Cardiac septum (tissue), 1 donor: ENCODE data around the gene PLEKHM3. TPM values are rescaled to one million over a fixed set of nuclear protein-coding genes. Genes with fewer than 3 reads are reported as not detected.

Experiments used
- DNase-seq: peaks from one replicate; pipeline ENCODE4 v3.0.0-alpha.2; 2020; ENCODE audit warnings: low spot score
- intact Hi-C: fragments of 100-400 bp; cut with DNase I; formaldehyde crosslinking; loops from one replicate; pipeline ENCODE4 v1.14.0; 2022
- total RNA-seq: library from RNA; stranded (reverse); fragmentation: NEBNext Ultra II Directional; extraction: Animal tissue kit (Norgen Biotek cat#: 25700); gene quantifications from one replicate; pipeline ENCODE4 v1.2.1, GENCODE V29; 2021
- donor health status: DM: no; HTN: no; CAD: no.

The PLEKHM3 gene
- total RNA-seq, 1 donor from 2014 or later: 12.0 TPM

DNA sequence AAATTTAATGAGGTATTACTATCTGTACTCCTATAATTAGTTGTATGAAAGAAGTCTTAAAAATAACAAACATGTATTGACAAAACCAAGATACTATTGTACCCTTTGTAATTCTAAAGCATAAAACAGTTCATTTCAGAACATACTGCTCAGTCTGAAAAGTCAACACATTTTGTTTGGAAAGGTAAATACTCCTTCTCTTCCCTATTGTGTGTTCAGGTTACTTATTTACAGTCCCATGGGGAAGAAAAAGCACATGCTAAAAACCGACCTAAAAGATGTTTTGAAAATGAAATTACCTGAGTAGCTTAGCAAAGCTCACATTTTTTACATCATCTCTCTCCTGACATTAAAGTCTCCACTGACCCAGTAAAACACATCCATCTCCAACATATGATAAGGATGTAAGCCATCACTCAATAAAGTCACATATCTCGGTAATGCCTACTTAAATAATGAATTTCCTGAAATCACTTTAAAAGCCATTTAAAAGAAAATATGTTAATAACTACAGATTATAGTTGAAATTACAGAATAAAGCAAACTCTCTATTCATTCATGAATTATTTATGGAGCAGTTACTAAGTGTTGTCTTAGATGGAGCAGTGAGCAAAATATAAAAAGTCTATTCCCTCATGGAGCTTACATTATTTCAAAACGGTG lies 180.0 kb downstream of the PLEKHM3 start:
- no peak for DNase-seq
- intact Hi-C loops: no loop called here

DNA sequence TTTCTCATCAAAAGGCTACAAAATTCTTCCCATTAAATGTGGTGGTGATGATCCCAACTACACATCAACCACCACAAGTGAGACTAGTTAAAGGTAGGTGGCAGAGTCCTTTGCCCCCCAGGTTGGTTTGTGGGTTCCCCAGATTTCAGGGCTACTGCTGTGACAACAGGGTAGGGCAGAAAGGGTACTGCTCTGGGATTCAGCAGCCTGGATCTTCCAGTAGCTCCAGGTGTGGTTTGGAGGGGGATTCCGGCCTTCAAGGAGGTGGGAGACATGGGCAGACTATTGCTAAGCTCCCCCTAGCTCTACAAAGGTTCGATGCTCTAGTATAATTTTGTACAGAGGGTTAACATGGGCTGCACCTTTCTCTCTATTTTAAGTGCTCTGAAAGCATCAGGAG lies 180.7 kb downstream of the PLEKHM3 start:
- intact Hi-C loops: no loop called here
- DNase-seq: no peak

DNA sequence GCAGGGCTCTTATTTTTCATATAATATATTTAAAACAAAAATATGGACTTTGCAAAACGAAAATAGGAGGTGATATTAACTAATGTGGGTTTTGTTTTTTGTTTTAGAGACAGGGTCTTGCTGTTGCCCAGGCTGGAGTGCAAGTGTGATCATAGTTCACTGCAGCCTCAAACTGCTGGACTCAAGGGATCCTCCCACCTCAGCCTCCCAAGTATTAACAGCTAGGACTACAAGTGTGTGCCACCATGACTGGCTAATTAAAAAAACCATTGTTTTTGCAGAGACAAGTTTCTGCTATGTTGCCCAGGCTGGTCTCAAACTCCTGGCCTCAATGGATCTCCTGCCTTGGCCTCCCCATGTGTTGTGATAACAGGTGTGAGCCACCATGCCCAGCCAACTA lies 185.2 kb downstream of the PLEKHM3 start:
- intact Hi-C loops: no loop called here
- DNase-seq: no peak

DNA sequence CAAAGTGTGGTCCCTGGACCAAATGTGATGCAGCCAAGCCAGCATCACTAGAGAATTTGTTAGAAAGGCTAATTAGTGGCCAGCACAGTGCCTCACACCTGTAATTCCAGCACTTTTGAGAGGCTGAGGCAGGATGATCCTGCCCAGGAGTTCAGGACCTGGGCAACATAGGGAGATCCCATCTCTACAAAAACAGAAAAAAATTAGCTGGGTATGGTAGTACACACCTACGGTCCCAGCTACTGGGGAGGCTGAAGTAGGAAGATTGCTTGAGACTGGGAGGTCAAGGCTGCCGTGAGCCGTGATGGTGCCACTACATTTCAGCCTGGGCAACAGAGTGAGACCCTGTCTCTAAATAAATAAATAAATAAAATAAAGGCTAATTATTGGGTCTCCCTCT lies 185.8 kb downstream of the PLEKHM3 start:
- intact Hi-C loops: loop anchor here (5.0 kb wide), 1 partner anchor 72 kb away; the partner anchor contains the start of gene FZD5

DNA sequence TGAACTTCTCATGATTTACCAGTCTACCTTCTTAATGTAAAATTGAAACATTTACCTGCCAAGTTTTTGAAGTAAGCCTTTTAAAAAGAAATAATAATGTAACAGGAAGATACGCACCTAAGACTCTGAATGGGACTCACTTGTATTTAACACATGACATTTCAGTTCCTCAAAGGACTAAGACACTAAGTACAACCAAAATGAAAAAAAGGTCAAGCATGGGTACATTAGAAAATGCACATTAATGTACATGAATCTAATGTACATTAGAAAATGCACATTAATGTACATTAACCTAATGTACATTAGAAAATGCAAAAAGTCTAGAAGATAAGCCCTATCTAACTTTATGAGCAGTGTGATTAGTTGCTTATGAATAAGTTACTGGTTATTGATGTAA lies 186.3 kb downstream of the PLEKHM3 start:
- DNase-seq: no peak
- intact Hi-C loops: loop anchor here (5.0 kb wide), 1 partner anchor 72 kb away; the partner anchor contains the start of gene FZD5

More for the DNA sequence above, 185.8 kb downstream of the PLEKHM3 start:
- DNase-seq: no peak

DNA sequence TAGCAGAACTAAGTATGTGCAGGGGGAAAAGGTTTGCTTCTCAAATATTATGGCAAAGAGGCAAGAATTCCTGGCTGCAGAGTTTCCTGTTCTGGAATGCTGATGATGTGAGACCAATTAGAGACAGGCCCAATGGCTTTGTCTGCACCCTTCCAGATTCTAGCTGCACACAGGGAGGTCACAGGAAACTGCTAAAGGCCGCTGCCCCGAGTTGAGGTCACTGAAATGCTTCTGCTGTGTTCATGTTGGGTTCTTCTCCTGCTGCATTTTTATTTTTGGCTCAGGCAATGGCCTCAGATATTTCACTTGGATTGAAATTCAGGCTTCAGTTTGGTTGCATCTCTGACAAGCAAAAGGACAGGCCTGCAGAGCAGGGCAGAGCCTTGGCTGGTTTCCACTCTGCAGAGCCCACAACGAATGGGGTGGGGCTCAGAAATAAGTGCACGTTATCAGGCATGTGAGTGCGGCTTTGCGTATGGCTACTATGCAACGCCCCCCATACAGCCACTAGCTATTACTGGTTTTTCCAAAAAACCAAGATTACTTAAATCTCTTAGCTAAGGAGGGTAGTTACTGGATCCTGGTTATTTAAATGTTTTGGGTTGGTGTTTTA lies 188.7 kb downstream of the PLEKHM3 start:
- intact Hi-C loops: loop anchor here (5.0 kb wide), 1 partner anchor 69 kb away; the partner anchor contains the start of gene FZD5
- no peak for DNase-seq

DNA sequence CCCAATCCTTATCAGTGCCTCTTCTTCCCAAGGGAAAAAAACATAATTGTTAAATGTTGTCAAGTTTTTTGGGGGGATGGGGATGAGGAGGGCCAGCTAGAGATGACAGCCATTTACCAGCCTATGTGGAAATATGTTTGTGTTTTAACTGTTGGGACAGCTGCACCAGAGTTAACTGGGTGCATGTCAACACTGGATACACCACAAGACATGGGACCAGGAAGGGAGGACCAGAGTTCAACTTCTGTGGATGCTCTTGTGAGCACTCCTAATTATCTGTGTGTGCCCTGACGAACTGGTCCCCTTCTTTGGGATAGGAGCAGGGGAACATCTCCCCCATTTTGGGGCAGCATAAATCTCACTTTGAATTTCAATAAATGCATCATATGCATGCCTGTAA lies 189.5 kb downstream of the PLEKHM3 start:
- intact Hi-C loops: loop anchor here (5.0 kb wide), 1 partner anchor 69 kb away; the partner anchor contains the start of gene FZD5
- DNase-seq: no peak

DNA sequence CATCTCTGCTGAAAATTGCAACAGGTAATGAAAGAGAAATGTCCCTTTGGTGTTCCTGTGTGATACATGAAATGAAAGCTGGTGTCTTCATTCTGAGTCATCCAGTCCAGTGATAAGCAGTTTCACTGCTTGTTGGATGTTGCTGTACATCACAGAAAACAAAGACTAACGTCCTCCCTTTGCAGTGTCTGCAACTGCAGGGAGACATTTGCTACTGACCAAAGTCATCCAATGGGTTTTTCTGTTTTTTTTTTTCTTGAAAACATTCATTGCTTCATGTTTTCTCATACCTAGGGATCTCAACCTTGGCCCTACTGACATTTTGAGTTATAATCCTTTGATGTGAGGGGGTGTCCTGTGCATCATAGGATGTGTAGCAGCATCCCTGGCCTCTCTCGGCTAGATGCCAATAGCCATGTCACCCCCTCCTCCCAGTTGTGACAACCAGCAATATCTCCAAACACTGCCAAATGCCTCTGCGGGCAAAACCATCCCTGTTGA lies 192.0 kb downstream of the PLEKHM3 start:
- intact Hi-C loops: no loop called here
- DNase-seq: no peak

DNA sequence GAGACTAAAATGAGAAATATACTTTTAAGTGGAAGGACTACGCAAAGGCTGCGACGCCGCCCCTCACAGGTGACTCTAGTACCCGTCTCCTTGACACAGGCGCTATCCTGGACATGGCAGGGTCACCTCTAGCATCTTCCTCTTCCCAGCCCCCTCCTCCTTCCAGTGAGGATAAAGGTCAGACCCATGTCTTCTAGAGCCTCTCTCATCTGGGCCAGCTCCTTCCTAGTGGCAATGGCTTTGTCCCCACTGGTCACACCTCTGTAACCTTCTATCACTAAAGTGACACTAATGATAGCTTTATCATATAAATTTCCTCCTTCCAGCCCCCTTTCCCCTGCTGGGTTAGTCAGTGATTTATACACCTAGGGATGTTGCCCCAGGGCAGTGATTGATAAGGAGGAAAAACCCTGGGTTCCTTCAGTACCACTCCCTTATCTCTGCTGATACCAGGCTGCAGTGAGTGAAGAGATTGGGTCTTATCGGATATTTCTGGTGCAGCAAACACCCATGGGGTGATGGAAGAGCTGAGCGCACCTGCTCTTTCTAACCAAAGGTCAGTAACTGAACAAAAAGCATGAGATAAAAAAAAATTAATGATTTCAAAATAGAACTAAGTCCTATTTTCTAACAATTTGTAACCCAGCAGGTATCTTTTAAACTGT lies 193.6 kb downstream of the PLEKHM3 start:
- DNase-seq: no peak
- intact Hi-C loops: no loop called here

DNA sequence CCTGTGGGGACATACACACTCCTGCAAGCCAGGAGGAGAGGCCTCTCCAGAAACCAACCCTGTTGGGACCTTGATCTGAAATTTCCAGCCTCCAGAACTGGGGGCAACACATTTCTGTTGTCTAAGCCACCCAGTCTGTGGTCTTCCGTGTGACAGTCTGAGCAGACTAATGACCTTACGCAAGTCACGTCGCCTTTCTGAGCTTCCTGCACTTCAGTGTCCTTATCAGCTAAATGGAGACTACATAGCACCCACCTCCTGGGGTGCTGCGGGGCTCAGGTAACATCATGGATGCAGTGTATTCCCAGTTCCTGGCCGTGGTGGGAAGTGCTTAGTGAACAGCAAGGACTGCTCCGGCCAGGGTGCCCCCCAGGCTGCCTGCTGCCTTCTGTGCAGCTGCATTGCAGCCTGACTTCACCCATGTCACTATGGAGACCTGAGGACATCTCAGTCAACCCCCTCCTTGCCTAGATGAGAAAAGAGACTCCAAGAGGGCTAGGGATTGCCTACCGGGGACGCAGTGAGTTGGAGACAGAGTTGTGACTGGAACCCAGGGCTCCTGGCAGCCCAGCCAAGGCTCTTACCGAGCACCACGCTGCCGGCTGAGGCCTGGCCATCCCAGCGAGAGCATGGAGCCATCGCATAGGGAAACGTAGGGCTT lies 194.4 kb downstream of the PLEKHM3 start:
- intact Hi-C loops: no loop called here

DNA sequence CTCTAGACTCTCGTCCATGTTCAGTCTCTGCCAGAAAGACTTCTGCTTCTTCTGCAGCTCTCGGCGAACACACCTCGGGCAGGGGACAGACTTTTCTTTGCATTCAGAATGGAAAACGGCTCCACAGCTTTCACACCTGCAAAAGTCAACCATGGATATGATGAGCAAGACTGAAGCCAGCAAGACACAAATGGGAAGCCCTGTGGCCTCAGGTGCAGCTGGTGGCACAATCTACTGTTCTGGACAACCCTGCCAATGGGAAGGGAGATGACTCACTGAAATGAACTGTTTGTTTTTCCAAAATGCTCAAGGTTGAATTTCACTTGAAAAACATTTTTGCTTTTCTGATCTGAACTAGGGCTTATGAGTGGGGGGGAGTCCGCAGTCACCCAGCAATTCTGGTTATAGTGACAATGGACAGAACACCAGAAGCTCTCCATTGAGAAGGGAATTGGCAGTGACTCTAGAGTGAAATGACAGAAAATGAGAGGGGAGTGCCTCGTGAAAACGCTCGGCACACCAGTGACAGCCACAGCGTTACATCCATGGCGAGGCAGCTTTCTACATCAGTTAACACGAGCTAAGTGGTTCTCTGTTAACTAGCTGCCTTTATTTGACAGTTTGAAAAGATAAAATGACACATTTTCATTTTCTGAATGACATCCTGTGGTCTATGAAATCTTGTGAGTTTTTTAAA lies 196.8 kb downstream of the PLEKHM3 start:
- intact Hi-C loops: no loop called here
- DNase-seq: no peak

More for the DNA sequence above, 194.4 kb downstream of the PLEKHM3 start:
- DNase-seq: no peak

DNA sequence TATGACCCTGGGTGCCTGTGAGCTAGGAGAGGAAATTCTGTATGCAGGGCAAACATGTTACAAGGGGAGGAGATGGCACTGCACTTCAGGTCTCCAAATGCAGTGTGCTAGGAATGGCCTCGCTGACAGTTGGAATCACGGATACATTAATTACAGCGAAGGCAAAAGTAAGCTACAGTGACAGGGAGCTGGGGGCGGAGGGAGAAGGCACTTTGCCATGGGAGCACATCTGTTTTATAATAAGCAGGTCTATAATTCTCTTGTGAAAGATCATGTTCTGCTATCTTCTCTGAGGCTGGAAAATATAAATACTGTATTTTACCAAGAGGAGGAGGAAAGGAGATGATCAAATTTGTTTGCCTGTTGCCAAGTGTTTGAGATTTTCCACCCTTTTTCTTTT lies 199.3 kb downstream of the PLEKHM3 start:
- no peak for DNase-seq

DNA sequence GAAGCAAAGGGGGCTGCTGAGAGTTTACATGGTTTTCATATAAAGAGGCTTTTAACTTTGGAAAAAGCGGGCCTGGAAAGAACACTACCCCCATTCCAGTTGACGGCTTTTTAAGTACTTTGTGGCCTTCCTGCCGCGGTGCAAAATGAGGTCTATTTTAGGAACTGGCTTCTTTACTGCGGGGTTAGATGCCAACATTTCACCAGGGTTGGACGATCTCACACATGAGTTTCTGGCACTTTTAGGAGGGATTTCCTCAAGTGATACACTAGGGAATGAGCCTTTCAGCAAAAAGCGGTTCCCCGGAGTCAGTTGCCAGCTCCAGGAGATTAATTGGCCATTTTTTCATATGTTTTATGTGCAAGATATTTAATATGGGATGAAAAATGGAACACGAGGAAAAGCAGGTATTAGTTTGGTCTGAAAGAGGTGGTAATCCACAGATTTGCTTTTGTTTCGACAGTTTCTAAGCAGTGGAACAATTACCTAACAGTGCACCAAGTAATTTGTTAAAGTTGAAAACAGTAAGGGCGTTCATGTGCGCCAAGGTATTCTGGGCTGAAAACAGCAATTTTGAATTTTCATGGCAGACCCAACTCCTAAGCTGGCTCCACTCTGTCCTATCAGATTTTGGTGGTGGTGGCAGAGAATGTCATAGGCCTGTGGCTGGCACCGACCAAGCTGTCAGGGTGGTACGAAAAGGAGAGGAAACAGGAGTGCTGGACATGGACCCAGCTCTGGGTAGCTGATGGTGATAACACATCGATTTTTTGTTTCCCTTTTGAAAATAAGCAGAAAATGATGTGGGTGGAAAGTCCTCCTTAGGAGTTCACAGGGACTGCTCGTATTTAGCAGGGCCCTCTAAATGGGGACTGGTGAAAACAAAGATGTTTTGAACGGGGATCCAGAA lies 200.0 kb downstream of the PLEKHM3 start:
- DNase-seq: no peak
- intact Hi-C loops: no loop called here

More for the DNA sequence above, 199.3 kb downstream of the PLEKHM3 start:
- intact Hi-C loops: no loop called here

DNA sequence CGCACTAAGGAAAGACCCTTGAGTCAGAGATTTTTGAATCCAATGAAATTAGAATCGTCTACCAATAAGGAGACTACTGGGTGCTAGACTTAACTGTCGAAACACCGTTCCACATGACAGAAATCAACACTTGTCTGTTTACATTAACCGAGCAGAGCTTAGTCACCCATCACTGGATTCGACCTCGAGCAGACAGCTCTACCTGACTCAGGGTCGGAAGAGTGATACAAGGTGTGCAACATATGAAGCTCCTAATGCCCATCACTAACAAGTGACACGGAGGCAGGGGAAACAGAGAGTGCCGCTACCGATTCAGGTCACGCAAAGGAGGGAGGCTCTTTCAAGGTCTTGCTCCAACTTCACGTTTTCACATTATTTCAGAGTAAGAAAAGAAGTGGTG lies 201.5 kb downstream of the PLEKHM3 start:
- DNase-seq: no peak
- intact Hi-C loops: no loop called here

DNA sequence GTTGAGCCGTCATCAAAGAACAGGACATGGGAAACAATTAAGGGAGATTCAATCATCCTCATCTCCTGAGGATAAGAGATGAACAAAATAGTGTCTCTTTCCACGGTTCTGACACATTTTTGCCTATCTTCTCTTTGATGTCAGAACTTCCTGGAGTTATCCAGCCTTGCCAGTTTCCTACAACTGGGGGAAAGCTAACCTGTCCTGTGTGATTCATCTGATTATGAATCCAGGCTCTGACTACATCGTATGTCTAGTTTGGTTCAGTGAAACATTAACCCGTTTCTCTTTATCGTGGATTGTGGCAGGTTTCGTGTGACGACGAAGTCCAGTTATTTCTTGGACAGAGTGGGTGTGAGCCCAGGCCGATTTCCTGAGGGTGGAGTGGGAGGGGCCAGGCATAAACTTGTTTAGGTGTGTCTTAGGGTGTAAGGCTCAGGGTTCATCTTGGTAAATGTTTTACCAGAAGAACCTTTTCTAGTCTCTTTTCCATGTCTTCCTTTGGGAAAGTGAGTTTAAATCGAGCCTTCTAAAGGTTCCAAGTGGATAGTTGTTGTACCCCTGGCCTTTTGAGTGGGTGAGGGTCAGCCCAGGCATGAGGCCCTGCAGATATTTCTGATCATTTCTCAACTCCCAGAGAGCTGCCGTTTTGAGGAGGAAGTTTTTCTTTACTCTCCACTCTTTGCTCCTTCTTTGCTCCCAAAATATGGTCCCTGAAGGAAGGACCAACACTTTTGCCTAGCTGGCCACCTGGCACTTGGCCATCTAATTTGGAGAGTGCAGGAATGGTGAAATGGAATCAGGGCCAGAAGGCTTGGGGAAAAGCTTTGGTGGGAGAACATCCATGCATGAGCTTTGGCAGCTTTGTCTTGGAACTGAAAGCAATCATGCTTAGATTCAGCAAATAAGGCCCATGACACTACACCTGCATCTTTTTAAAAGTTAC lies 205.2 kb downstream of the PLEKHM3 start:
- no peak for DNase-seq
- intact Hi-C loops: no loop called here

DNA sequence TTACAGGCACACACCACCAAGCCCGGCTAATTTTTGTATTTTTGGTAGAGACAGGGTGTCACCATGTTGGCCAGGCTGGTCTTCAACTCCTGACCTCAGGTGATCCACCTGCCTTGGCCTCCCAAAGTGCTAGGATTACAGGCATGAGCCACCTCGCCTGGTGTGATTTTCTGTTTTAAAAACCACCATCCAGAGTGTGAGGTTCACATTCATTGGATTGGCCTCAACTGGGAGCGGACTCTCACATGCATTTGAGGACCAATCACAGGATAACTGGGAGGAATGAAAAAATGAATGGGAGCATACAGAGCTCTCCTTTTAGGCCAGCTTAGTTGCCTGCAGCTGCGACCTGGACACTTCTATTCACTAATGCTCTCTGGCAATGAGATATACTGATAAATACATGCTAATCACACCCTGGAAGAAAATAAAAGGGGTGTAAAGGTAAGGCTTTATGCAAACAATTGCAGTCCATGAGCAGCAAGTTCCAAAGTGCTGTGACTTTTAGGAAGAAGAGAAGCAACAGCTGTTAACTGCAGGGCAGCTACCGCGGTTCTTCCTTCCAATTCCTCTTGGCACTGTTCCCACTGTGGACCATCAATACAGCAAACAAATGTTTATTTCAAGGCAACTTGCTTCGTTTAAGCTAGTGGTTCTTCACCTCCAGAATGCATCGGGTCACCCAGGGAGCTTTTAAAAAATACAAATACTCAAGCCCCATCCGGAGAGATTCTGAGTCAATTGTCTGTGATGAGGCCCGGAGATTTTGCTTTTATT lies 206.1 kb downstream of the PLEKHM3 start:
- intact Hi-C loops: no loop called here
- DNase-seq: no peak

DNA sequence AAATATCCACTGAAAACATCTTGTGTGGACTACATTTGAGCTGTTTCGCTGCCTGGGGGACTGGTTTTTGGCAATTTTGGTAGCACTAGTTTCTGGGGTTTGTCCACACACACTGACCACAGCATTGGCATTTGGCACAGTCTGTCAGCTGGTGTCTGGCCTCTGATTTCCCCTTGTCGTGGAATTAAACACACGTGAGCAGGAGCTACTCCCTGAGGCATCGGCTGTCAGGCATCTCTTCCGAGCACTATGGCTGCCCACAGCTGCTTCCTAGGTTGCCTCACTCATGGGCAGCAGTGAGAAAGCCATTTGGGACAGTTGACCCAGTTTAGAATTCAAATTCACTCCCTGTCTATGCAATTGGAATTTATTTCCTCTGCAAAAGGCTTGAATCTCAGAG lies 208.8 kb downstream of the PLEKHM3 start:
- DNase-seq: no peak
- intact Hi-C loops: no loop called here
